ENCODE measurements around the gene SUGT1.

The SUGT1 gene

GRCh38 chr13:52743569-52743968, 90.9 kb downstream of the SUGT1 start:
- H3K4me2 ChIP-seq (ENCODE audit: low read length) = no peak overlapping the region
- no peaks in the 10 kb centered on the region for H3K36me3 ChIP-seq (ENCODE audit: control insufficient read depth, insufficient read depth, low read length)
- no peaks in the 10 kb centered on the region for H3K79me2 ChIP-seq
- H3K4me1 ChIP-seq = no peaks in the 10 kb centered on the region
- H2AFZ ChIP-seq = no peak overlapping the region
- no peak for TF ChIP-seq CTCF (IDR thresholded peaks at IDR 0.05)
- H3K9ac ChIP-seq = no peak overlapping the region
- no peak overlapping the region for H3K27ac ChIP-seq
- H3K9me3 ChIP-seq (ENCODE audit: control insufficient read depth, low read length) = no peaks in the 10 kb centered on the region
- peaks cover 5% of the 10 kb centered on the region for H3K27me3 ChIP-seq (ENCODE audit: control insufficient read depth, insufficient read depth, low read length)
- no peak overlapping the region for H3K4me3 ChIP-seq (ENCODE audit: low read depth, low read length)

- Histone ChIP-seq H3K79me2 (no peaks in the 10 kb centered on the region), H3K27me3 (ENCODE audit: control insufficient read depth, insufficient read depth, low read length) (peaks cover 5% of the 10 kb centered on the region), H3K9me3 (ENCODE audit: control insufficient read depth, low read length) (no peaks in the 10 kb centered on the region), H3K27ac (no peak overlapping the region), H2AFZ (no peak overlapping the region), H3K4me1 (no peaks in the 10 kb centered on the region), H3K4me3 (ENCODE audit: low read depth, low read length) (no peak overlapping the region), H3K36me3 (ENCODE audit: control insufficient read depth, insufficient read depth, low read length) (no peaks in the 10 kb centered on the region), H3K4me2 (ENCODE audit: low read length) (no peak overlapping the region), H3K9ac (no peak overlapping the region)
- TF ChIP-seq CTCF (IDR thresholded peaks at IDR 0.05) = no peak
Measured at GRCh38 chr13:52743988-52744387, 91.4 kb downstream of the SUGT1 start.

GRCh38 chr13:52744842-52745375, 92.3 kb downstream of the SUGT1 start:
- no peak overlapping the region for H3K9ac ChIP-seq
- H3K27me3 ChIP-seq (ENCODE audit: control insufficient read depth, insufficient read depth, low read length) = no peaks in the 10 kb centered on the region
- no peaks in the 10 kb centered on the region for H3K4me1 ChIP-seq
- H2AFZ ChIP-seq = no peak overlapping the region
- no peak overlapping the region for H3K4me2 ChIP-seq (ENCODE audit: low read length)
- no peak overlapping the region for H3K4me3 ChIP-seq (ENCODE audit: low read depth, low read length)
- no peaks in the 10 kb centered on the region for H3K79me2 ChIP-seq
- no peak overlapping the region for H3K27ac ChIP-seq
- TF ChIP-seq CTCF (IDR thresholded peaks at IDR 0.05) = no peak
- H3K36me3 ChIP-seq (ENCODE audit: control insufficient read depth, insufficient read depth, low read length) = no peaks in the 10 kb centered on the region
- no peaks in the 10 kb centered on the region for H3K9me3 ChIP-seq (ENCODE audit: control insufficient read depth, low read length)

- no peaks in the 10 kb centered on the region for H3K79me2 ChIP-seq
- no peaks in the 10 kb centered on the region for H3K9me3 ChIP-seq (ENCODE audit: control insufficient read depth, low read length)
- H2AFZ ChIP-seq = no peak overlapping the region
- no peaks in the 10 kb centered on the region for H3K27me3 ChIP-seq (ENCODE audit: control insufficient read depth, insufficient read depth, low read length)
- no peak overlapping the region for H3K27ac ChIP-seq
- no peak overlapping the region for H3K4me3 ChIP-seq (ENCODE audit: low read depth, low read length)
- TF ChIP-seq CTCF (IDR thresholded peaks at IDR 0.05) = no peak
- H3K4me1 ChIP-seq = no peaks in the 10 kb centered on the region
- no peak overlapping the region for H3K4me2 ChIP-seq (ENCODE audit: low read length)
- no peak overlapping the region for H3K9ac ChIP-seq
- H3K36me3 ChIP-seq (ENCODE audit: control insufficient read depth, insufficient read depth, low read length) = no peaks in the 10 kb centered on the region
Measured at GRCh38 chr13:52746141-52746540, 93.5 kb downstream of the SUGT1 start.

GRCh38 chr13:52749419-52749818, 96.8 kb downstream of the SUGT1 start:
- H3K27me3 ChIP-seq (ENCODE audit: control insufficient read depth, insufficient read depth, low read length) = no peaks in the 10 kb centered on the region
- no peak overlapping the region for H2AFZ ChIP-seq
- no peaks in the 10 kb centered on the region for H3K4me1 ChIP-seq
- no peak overlapping the region for H3K4me2 ChIP-seq (ENCODE audit: low read length)
- H3K9me3 ChIP-seq (ENCODE audit: control insufficient read depth, low read length) = no peaks in the 10 kb centered on the region
- H3K4me3 ChIP-seq (ENCODE audit: low read depth, low read length) = no peak overlapping the region
- H3K79me2 ChIP-seq = no peaks in the 10 kb centered on the region
- no peak overlapping the region for H3K9ac ChIP-seq
- no peak for TF ChIP-seq CTCF (IDR thresholded peaks at IDR 0.05)
- H3K27ac ChIP-seq = no peak overlapping the region
- no peaks in the 10 kb centered on the region for H3K36me3 ChIP-seq (ENCODE audit: control insufficient read depth, insufficient read depth, low read length)

Data from parathyroid adenoma (tissue), 2 donors.